HG02763 (cell line): Measurements from ENCODE around the gene ASPN.

Source experiments
- ATAC-seq: cut with Tn5 transposase; IDR thresholded peaks from one replicate; pipeline ENCODE4 v1.9.1; 2021; ENCODE audit warnings: mild to moderate bottlenecking, moderate library complexity; ENCODE audit not compliant: unreplicated experiment

Gene ASPN

DNA sequence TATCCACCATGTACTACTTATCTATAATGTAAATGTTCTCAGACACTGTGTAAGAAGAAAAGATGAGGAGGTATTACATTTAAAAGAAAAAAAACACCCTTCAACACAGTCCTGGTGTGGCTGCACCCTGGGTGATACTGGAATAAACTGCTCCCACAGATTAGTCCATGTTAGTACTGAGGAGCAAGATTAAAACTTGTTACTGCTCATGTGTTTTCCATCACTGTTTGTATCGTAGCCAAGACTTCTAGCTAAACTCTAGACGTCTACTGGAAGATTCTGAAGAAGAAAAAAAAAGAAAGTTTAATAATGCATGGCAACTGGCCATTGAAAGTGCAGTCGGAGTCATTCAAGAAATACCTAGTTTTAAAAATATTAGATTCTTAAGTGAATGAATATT is at the start of gene ASPN:
Gene ASPN (minus strand): TSS at position 178 of the 400 bp plus-strand sequence.
- no peak for ATAC-seq

DNA sequence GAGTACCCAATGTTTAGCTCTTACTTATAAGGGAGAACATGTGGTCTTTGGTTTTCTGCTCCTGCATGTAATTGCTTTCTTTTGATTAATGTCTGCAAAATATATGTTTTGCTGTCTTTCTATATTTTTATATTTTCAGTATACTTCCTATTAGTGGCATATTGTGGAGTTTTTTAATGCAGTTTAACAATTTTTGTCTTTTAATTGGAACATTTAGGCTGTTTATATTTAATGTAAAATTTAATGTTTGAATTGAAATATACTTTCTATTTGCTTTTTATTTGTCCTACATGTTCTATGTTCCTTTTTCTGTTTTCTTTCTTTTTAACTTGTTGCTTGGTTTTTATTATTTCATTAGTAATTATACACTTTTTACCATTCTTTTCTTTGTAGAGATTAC is 48.6 kb upstream of the ASPN start:
- no peak for ATAC-seq

DNA sequence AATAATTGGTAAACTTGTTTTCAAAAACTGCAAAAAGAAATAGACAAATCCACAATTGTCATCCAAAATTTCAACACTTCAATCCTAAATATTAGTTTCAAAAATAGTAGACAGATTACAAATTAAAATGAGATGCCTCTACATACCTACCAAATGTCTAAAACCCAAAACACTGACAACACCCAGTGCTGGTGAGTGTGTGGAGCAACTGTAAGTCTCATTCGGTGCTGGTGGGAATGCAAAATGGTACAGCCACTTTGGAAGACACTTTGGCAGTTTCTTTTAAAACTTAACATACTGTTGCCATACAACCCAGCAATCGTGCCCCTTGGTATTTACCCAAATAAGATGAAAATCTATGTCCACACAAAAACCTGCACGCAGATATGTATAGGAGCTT is 46.8 kb upstream of the ASPN start:
- no peak for ATAC-seq

DNA sequence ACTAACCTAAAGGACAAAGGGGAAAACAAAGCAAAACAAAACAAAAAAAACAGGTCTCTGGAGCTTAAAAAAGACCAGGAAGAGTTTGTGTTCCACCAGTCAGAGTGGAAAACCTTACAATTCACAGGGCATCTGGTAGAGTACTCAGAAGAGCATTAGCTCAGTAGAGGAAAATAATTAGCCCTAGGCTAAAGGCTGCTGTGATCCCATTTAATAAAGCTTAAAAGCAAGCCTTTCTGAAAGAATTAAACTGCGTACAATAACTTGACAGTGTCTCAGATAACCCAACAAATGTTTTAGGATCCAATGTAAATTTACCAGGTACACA is 46.2 kb upstream of the ASPN start:
- ATAC-seq, result no peak

DNA sequence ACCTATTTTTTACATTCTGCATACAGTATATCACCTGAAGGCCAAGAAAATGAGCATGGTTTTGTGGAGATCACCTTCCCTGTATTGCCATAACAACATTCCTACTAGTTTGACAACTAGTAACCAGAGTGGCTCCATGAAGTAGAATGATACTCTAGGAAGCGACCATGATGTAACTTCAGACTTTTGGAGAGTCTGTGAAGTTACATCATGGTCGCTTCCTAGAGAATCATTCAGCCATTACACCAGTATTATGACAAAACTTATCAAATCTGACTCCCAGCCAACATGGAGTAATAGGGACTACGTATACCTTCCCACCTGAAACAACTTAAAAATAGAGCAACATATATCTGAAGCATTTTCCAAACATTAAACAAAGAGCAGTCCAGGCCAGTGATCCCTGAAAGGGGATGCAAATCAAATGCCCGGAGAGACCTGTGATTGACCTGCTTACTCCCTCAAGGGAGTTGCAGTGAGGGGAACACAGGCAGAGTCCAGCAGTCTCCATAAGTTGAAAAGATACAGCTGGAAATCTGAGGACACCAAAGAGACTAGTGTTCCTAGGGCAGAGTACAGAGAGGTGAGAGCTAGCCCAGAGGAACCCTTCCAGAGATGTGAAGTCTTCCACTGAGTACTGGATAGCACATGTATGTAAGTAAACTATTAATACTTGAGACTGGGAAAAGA is 45.7 kb upstream of the ASPN start:
- ATAC-seq, result no peak

DNA sequence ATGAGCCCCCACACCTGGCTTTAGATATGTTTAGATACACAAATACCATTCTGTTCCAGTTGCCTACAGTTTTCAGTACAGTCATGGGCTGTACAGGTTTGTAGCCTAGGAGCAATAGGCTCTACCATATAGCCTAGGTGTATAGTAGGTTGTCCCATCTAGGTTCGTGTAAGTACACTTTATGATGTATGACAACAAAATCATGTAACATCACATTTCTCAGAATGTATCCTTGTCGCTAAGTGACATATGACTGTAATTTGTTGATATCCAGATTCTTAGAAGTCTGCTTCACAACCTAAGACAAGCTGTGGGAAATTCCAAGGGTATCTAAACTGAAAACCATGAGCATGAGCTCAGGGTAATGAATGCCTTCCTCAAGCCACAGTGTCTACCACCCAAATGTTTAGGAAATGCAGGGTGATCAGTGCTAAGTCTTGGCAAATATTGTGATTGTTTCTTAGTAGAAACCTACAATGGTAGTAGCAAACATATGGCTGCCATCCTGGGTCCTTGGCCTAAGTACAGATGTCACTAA is 45.1 kb upstream of the ASPN start:
- ATAC-seq, result no peak

DNA sequence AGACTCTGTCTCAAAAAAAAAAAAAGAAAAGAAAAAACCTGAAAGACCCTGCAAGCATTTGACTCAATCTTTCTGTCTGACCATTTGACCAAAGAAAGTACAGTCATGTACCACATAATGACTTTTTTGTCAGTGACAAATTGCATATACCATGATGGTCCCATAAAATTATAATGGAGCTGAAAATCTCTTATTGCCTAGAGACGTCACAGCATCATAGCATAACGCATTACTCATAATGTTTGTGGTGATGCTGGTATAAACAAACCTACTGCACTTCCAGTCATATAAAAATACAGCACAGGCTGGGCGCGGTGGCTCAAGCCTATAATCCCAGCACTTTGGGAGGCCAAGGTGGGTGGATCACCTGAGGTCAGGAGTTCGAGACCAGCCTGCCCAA is 43.0 kb upstream of the ASPN start:
- ATAC-seq, result no peak

DNA sequence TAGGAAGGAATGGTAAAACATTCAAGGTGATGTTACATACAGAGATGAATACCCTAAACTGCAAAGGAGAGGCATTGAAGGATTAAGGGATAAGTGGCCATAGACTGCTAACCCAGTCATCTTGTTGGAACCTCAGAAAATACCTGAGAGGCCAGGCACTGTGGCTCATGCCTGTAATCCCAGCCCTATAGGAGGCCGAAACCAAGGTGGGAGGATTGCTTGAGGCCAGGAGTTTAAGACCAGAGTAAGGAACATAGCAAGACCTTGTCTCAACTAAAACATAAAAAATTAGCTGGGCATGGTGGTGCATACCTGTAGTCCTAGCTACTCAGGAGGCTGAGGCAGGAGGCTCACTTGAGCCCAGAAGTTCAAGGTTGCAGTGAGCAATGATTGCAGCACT is 42.6 kb upstream of the ASPN start:
- no peak for ATAC-seq

DNA sequence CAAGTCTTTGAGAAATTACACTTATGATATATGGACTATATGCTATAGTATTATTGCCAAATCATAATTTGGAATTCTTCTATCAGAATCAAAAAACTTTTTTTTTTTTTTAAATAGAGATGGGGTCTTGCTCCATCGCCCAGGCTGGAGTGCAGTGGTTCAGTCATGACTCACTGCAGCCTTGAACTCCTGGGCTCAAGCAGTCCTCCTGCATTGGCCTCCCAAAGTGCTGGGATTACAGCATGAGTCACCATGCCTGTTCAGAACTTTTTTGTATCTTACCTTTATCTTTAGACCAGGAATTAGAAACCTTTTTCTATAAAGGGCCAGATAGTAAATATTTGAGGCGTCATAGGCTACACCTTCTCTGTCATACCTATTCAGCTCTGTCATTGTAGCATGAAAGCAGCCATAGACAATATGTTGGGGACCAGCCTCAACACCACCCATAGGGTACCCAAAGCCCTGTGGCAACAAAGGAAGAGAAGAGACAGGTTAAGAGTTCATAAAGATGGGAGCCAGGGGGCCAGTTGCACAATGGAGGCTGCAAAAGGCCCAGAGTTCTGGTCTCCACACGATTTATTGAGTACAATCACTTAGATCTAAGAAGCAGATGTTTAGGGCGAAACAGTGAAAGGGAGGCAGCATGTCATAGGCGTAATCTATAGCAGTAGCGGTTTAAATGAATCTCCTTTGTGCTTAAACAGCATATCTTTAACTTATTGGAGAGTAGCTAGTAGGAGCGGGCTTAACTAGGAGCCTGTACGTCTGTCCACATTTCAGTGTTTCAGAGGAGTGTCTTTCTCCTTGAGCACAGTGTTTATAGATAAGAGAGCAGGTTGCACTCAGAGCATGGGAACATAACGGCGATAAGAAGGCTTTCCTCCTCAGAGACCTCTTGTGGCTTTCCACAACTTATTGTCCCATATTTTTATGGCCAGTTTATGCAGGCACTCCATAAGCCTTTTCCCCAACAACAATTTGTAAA is 41.0 kb upstream of the ASPN start:
- ATAC-seq, result no peak

DNA sequence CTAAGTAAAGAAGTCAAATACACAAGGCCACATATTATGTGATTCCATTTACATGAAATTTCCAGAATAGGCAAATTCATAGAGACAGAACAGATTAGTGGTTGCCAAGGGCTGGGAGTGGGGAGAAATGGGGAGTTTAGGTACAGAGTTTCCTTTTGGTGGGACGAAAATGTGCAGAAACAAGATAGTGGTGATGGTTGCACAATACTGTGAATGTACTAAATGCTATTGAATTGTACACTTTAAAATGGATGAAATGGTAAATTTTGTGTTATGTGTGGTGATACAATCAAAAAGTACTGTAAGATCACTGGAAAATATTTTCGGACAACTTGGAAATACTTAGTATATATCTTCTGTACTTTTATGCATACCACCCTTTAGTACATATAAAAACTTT is 38.5 kb upstream of the ASPN start:
- no peak for ATAC-seq

DNA sequence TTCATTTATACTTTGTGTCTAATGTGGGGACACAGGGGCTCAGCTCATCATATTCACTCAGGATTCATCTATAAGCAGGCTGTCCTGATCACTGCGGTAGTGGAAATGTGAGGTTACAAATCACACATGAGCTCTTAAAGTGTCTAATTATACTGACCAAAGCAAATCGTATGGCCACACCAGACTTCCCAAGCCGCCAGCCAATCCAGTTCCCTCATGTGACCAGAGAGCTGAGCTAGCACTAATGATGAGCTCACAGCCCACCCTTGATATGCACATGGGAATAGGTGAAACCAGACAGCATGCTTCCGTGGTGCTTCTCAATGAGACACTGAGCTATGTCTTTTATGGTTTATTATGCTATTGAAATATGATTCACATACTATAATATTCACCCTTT is 35.9 kb upstream of the ASPN start:
- ATAC-seq, result no peak

DNA sequence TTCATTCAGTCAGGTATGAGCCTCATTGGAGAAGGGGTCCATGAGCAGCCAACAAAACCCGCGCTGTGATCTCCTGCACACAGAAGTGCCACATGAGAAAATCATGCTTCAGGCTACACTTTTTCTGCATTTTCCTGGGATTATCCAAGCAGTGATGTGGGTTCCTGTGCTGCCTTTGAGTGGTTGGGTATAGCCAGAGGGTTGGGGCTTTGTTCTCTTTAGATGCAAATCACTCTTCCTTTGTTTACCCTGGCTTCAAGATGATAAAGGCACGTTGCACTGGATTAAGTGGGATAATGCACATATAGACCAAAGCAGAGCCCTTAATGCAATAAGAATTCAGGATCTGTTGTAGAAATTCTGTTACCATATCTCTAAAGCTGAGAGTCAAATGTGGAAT is 34.7 kb upstream of the ASPN start:
- no peak for ATAC-seq

DNA sequence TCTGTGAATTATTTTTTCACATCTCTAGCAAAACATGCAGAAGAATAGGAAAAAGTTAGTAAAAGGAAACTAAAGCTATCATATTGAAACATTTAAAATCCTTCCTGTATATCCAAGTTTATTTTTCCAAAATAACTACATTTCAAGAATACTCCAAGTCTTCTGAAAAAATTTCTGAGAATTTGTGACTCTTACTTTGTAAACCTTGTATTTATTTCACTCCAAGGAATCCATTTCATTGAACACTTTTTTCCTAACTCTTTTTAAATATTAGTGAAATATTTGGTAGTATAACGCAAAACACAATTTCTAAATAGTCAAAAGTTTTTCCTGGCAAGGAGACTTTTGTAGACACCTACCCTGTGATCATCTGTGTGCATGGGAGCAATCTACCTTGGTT is 34.2 kb upstream of the ASPN start:
- no peak for ATAC-seq

DNA sequence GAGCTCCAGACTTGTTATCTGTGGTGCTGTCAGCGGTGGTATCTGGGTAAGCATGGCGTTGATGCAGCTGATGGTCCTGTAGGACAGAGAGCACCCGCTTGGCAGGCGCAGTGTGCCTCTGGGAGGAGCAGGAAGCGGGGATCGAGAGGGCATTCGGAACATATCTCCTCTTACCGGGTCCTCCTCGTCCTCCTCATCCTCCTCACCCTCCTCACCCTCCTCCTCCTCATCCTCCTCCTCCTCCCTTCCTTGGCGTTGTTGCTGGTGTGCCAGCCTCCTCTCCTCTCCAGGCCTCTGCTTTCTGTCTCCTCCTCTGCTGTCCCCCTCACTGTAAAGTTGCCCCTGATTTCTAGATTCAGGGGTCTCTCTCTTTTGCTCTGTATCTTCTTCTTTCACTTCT is 32.3 kb upstream of the ASPN start:
- ATAC-seq, result no peak

DNA sequence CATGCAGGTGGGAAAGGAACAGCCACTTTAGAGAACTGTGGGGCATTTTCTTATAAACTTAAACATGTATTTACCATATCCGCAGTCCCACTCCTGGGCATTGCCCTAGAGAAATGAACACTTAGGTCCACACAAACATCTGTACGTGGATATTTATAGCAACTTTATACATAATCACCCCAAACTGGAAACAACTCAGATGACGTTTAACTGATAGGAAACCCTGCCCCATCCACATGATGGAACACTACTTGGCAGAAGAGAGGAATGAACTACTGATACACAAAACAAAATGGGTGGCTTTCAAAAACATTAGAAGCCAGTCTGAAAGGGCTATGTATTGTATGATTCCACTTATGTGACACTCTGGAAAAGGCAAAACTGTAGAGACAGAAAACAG is 31.0 kb upstream of the ASPN start:
- no peak for ATAC-seq

DNA sequence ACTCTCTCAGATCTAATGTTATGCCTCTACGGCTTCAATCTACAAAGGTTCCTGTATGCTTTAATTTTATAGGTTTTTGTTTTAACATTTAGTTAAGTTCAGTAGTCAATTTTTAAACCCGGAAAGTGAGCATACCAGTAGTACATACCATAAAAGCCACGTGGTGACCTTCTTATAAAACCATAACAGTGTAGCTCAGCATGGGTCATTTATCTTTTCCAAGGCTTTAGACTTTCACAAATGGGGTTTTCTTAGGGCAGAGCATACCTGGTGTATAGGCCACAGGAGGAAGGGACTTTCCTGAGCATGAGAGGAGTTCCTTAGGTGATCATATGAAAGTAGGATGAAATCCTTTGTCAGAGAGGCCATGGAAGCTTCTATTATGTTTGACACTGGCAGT is 30.3 kb upstream of the ASPN start:
- no peak for ATAC-seq

DNA sequence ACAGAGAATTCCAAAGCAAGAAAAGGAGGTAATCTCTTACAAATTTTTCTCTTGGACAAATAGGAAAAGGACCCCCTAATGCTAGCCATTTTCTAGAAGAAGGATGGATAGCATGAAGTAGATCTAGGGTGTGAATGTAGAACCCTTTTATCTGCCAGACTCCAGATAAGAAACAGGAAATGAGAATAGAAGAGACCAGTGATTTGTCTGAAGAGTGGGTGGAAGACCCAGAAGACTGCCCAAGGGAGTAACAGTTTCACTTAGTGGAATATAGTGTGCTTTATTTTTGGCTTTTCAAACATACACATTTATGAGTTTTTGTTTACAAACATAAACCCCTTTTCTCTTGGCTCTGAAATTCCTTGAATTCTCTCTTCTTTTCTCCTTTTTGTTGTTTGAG is 28.4 kb upstream of the ASPN start:
- no peak for ATAC-seq

DNA sequence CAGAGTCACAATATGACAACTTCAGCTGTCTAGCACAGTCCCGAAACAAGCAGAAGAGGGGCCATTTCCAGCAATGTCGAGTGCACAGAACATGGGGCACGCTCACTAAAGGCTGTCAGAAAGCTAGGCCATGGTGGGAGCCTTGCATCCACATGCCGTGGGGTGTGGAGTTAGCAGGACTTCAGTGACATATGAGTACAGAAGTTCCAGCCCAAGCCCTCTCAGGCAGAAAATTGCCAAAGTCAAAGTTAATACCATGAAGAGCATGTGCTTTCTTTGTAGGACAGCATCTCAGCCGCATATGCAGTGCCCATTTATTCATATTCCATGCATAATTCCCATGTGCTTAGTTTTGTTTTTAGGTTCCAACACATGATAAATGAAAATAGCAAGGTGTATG is 26.7 kb upstream of the ASPN start:
- no peak for ATAC-seq

DNA sequence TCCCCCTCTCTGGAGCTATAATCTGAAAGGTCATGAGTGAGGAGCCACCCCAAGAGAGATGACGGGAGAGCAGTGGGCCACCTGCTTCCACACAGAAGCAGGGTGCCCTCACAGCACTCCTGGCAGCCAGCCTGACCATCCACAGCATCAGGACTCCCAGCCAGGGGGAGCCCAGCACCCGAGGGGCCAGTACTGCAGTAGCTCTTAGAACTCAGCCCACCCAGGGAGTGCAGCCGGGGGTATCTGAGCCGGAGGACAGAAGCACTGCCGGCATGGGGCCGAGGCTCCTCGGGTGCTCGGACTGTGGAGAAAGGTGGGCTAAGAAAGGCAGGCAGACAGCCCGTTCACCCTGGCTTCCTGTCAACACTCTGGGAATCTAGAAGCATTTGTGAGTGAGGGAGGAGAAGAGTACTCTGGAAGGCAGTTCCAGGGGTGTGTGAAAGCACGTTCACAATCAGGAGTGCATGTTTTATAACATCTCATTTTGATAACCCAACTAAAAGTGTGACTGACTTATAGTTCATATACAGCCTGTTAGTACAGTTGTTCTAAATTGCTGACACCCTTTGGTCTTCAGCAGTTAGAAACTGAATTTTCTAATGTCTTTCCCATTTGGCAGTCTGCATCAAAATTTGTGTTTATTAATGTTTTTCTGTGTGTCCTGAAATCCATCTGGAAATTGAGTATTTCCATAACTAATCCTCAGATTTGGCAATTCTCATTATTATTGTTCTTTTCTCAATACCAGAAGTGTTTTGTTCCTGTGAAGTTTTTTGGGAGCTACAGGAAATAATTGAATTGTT is 25.9 kb upstream of the ASPN start:
- no peak for ATAC-seq

DNA sequence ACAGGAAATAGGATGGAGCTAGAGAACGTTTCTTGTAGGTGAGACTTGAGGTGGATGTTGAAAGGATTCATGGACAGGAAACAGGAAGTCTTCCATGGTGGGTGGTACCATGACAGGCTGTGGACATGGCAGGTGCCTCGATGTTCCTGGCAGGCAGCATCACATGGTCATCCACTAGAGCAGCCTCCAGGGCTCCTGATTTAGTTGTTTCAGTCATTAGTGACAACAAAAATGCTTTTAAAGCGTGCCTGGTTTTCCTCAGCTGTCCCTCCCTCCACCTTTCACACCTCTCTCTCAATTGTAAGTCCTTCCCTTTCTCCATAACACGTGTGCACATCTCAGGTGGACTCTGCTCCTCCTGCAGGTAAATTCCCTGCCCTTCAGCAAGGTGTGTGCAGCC is 25.2 kb upstream of the ASPN start:
- no peak for ATAC-seq

DNA sequence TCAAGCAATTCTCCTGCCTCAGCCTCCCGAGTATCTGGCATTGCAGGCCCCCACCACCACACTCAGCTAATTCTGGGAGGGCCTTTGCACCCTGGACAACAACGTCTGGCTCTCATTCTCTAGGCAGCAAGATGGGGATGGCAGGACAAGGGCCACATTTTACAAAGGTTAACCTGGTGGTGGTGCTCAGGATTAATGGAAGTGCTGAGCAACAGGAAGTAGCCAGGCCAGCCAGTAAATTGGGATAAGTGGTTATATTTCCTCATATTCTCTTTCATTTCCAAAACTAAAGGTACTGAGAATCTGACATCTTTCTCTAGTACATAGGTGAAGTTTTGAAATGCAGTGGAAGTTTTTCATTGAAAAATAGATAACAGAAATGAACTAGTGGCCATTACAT is 24.7 kb upstream of the ASPN start:
- ATAC-seq, result no peak
